GM12864 (cell line): ENCODE data around the gene ZNF280B.

Experiments
- DNase-seq: peaks from one replicate; pipeline ENCODE4 v3.0.0-alpha.2; 2011; ENCODE audit warnings: low read depth
- H3K4me3 ChIP-seq: 2 replicates; pipeline ENCODE4 v1.5.1; 2011; ENCODE audit warnings: mild to moderate bottlenecking, low read depth, low read length, control low read depth
- TF ChIP-seq, protein P1 (sequence below): IDR thresholded peaks from 2 replicates; pipeline ENCODE4 v1.5.1; 2011; ENCODE audit warnings: low read depth, mild to moderate bottlenecking, moderate library complexity, low read length, control low read depth, inconsistent platforms; ENCODE audit errors: missing control alignments

ZNF280B gene

DNA sequence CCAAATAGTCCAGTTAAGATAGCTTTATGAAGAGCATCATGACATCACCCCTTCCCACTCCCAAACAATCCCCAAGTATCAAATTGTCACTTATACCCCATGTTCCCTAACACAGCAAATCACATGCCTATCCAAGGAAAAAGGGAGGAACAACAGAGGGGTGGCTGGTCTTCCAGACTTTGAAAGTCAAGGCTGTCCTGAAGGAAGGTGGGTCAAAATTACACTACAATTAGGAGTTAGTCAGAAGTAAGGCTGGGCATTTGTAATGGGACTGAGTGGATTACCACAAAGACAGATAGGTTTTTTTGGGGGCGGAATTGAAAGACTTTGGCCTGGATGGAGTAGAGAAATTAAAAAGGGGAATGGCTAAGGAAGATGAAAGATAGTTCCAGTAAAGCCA, 44.6 kb upstream of the ZNF280B start:
- DNase-seq, result no peak
- TF ChIP-seq, protein P1, sequence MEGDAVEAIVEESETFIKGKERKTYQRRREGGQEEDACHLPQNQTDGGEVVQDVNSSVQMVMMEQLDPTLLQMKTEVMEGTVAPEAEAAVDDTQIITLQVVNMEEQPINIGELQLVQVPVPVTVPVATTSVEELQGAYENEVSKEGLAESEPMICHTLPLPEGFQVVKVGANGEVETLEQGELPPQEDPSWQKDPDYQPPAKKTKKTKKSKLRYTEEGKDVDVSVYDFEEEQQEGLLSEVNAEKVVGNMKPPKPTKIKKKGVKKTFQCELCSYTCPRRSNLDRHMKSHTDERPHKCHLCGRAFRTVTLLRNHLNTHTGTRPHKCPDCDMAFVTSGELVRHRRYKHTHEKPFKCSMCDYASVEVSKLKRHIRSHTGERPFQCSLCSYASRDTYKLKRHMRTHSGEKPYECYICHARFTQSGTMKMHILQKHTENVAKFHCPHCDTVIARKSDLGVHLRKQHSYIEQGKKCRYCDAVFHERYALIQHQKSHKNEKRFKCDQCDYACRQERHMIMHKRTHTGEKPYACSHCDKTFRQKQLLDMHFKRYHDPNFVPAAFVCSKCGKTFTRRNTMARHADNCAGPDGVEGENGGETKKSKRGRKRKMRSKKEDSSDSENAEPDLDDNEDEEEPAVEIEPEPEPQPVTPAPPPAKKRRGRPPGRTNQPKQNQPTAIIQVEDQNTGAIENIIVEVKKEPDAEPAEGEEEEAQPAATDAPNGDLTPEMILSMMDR, result no peak
- no peak overlapping the region for H3K4me3 ChIP-seq

DNA sequence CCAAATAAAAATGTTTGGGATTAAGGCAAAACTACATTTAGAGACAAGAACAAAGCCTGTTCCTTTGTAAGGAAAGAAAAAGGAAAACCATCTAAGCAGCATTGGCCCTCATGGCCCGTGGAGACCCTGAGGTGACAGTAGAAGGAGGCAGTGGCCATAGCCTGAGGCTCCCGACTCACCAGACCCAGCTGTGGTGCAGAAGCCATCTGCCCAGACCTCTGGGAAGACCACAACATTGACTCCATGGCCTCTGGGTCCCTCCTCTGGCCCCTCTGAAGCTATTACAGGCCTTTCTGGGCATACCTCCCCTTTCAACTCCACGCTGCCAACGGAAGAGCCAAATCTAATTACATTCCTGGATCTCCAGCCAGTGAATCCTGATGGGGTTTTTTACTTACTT, 44.1 kb upstream of the ZNF280B start:
- H3K4me3 ChIP-seq, result no peak overlapping the region
- TF ChIP-seq, protein P1, result peak; percentile 14
- no peak for DNase-seq

DNA sequence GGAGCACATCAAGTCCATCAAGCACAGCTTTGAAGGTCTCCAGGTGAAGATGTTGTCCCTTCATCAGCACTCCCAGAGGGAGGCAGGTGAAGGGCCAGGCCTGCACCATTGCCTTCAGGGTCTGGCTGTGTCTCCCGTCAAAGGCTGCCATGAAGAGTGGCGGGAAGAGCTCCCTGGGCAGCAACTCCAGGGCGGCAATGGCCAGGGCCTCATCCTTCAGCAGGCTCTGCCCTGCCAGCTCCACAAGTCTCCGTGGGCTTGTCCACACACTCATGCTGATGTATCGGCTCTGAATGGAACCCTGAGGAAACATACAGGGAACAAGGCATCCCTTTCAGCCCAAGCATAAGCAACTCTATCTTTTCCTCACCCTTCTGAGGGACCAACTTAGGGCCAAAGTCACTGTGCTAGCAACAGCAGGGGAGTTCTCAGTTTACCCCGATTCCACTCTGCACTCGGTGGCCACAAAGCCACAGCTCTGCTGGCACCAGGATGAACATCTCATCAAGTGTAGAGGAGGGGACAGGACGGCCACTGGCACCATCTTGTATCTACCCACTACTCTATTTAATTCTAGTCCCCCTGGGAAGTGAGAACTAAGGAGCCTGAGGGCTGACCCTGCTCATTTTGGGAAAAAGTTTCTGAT, 42.4 kb upstream of the ZNF280B start:
- H3K4me3 ChIP-seq, result no peak overlapping the region
- TF ChIP-seq, protein P1, result no peak
- DNase-seq, result no peak

DNA sequence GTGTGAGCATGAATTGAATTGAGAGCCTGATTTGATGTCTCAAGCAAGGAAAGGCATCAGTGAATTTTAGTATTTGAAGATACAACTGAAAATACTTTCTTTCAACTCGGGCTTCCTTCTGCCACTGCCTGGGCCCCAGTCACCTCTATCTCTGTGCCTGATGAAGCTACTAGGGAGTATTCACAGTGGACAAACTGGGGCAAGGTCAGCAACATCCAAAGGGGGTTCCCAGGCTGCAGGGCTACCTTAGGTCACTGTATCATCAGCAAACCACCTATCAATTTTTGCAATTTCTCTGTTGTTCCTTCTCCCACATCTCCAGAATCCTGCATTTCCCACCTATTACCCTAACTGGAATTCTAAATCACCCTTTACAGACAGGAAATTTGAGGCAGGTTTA, 40.4 kb upstream of the ZNF280B start:
- H3K4me3 ChIP-seq, result no peak overlapping the region
- TF ChIP-seq, protein P1, result no peak
- no peak for DNase-seq

DNA sequence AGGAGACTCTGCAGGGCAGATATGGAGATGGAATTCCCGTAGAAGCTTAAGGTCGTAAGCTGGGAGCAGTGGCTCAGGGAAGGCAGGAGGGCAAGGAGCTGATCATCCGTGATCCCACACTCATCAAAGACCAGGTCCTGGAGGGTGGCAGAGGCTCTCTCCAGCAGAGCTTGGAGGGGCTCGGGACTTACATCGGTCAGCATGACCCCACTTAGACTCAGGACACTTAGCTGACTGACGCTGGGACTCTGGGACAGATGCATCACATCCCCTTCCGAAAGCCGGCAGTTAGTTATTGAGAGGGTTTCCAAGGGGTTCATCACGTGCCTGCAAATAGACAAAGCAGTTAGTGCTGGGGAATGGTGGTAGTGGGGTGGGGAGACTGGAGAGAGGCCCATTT, 39.8 kb upstream of the ZNF280B start:
- TF ChIP-seq, protein P1, result no peak
- DNase-seq, result no peak
- H3K4me3 ChIP-seq, result no peak overlapping the region

DNA sequence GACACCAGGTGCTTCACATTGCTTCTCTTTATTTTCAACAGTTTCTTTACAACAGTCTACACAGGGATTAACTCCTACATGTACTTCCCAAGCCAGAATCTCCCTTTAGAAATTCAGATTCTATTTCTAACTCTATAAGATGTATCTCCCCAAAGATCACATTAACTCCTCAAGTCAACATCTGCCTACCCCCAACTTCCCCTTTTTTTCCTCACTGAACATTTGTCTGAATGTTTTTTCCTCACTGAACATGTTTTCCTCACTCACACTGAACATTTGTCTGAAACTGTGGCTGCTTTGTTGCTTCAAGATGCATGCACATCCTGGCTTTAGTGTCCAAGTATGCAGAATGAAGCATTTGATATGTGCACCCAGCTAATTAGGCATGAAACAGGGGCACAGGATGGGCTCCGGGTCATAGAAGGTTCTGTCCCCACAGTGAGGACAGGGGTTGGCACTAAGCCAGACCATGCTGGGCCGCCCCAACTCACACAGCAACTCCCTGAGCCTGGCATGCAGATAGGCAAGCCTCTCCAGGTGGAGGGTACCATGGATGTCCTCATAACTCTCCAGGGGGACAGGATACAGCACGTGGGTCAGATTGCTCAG, 39.3 kb upstream of the ZNF280B start:
- H3K4me3 ChIP-seq, result no peak overlapping the region
- DNase-seq, result no peak
- TF ChIP-seq, protein P1, result no peak

DNA sequence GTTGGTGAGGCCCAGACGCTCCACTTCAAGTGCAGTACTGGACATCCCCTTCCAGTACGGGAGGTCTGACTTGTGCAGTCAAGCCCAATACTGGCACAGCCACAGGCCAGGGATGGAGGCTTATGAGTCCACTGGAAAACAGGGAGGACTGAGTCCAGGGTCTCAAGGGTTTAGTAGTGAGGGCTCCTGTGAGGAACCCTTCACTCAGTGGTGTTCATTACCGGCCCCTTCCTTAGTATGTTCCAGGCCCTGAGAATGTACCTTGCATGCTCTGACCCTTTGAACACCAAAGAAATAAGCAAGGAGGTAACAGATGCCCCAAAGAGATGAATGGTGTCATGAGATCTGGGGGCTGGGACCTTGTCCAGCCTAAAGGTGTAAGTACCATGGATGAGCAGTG, 38.7 kb upstream of the ZNF280B start:
- H3K4me3 ChIP-seq, result no peak overlapping the region
- DNase-seq, result no peak
- TF ChIP-seq, protein P1, result no peak
